SK-N-SH (cell line): Measurements from ENCODE around the gene DEFB129.

Experiments used
- CTCF ChIP-seq: fragments of 200-600 bp; sonication (generic); IDR thresholded peaks from 2 replicates; pipeline ENCODE4 v1.6.1; 2017; ENCODE audit warnings: antibody characterized with exemption, mild to moderate bottlenecking, moderate library complexity
- YY1 ChIP-seq: IDR thresholded peaks from 2 replicates; pipeline ENCODE4 v1.4.0; 2012; ENCODE audit warnings: low read depth, mild to moderate bottlenecking

GRCh38 chr20:257419-257818 is 30.4 kb downstream of the DEFB129 start, which contains the start of gene DEFB132:
- no peak for TF ChIP-seq CTCF
- no peak for TF ChIP-seq YY1
